Measurements from ENCODE around the gene TSPO. TPM values are rescaled to one million over a fixed set of nuclear protein-coding genes. Genes with fewer than 3 reads are reported as not detected.

The TSPO gene
- polyA plus RNA-seq, 3 donors = 491 to 2,663 (median 2,230) TPM

GRCh38 chr22:43203471-43203981, 52.2 kb downstream of the TSPO start:
- no peak overlapping the region for H2AFZ ChIP-seq (ENCODE audit: insufficient read depth, low read depth, low read length, poor library complexity, severe bottlenecking)
- H3K36me3 ChIP-seq (replicated peaks in 1 of 2; ENCODE audit: control insufficient read depth in 1 of 2, insufficient read depth in 2 of 2, low read length in 2 of 2) = no peaks in the 10 kb centered on the region
- H3K27me3 ChIP-seq (ENCODE audit: control insufficient read depth in 2 of 2, insufficient read depth in 2 of 2, low read length in 2 of 2) = no peaks in the 10 kb centered on the region
- Mint-ChIP-seq H3K27ac (no peak overlapping the region), H3K27me3 (ENCODE audit: low read depth in 3 of 3) (peaks cover 2 to 11% (median 3%) of the 10 kb centered on the region in 3 donors), H3K9me3 (peaks cover 0 to 4% (median 0%) of the 10 kb centered on the region in 7 donors), H3K4me1 (peaks cover 2% of the 10 kb centered on the region), H3K36me3 (no peaks in the 10 kb centered on the region), H3K4me3 (no peak overlapping the region)
- intact Hi-C loops (cut with micrococcal nuclease) = no loop called here
- H3K4me3 ChIP-seq (replicated peaks in 1 of 3; ENCODE audit: low read depth in 2 of 3, low read length in 3 of 3) = no peak overlapping the region
- no peaks in the 10 kb centered on the region for H3K79me2 ChIP-seq (ENCODE audit: insufficient read depth, low read length)
- H3K9me3 ChIP-seq (replicated peaks in 1 of 2; ENCODE audit: control insufficient read depth in 1 of 2, insufficient read depth in 1 of 2, low read length in 2 of 2) = no peaks in the 10 kb centered on the region
- 97% methylated on average over 9 of the region's 20 CpGs for WGBS (ENCODE audit: insufficient coverage)
- no peak overlapping the region for H3K9ac ChIP-seq (ENCODE audit: insufficient read depth, low read length, poor library complexity, severe bottlenecking)
- DNase-seq = no peak
- no peak overlapping the region for H3K4me2 ChIP-seq (replicated peaks; ENCODE audit: extremely low read depth, low read length, poor library complexity, severe bottlenecking)
- no peak for TF ChIP-seq CTCF (IDR thresholded peaks at IDR 0.05)
- H3K4me1 ChIP-seq (ENCODE audit: control insufficient read depth in 1 of 2, insufficient read depth in 2 of 2, low read length in 2 of 2) = no peaks in the 10 kb centered on the region
- H4K20me1 ChIP-seq (ENCODE audit: insufficient read depth, low read length) = no peaks in the 10 kb centered on the region
- no peak overlapping the region for H3K27ac ChIP-seq (ENCODE audit: low read depth in 1 of 2, low read length in 2 of 2)

- peaks cover 2% of the 10 kb centered on the region for H3K4me1 Mint-ChIP-seq
- H3K27me3 ChIP-seq (ENCODE audit: control insufficient read depth in 2 of 2, insufficient read depth in 2 of 2, low read length in 2 of 2) = no peaks in the 10 kb centered on the region
- H3K27ac ChIP-seq (ENCODE audit: low read depth in 1 of 2, low read length in 2 of 2) = no peak overlapping the region
- H3K4me3 Mint-ChIP-seq = no peak overlapping the region
- no peaks in the 10 kb centered on the region for H4K20me1 ChIP-seq (ENCODE audit: insufficient read depth, low read length)
- H3K9ac ChIP-seq (ENCODE audit: insufficient read depth, low read length, poor library complexity, severe bottlenecking) = no peak overlapping the region
- no peaks in the 10 kb centered on the region for H3K36me3 Mint-ChIP-seq
- no peaks in the 10 kb centered on the region for H3K4me1 ChIP-seq (ENCODE audit: control insufficient read depth in 1 of 2, insufficient read depth in 2 of 2, low read length in 2 of 2)
- H3K4me3 ChIP-seq (replicated peaks in 1 of 3; ENCODE audit: low read depth in 2 of 3, low read length in 3 of 3) = no peak overlapping the region
- WGBS (ENCODE audit: insufficient coverage) = 92% methylated on average over 5 of the region's 9 CpGs
- H3K9me3 ChIP-seq (replicated peaks in 1 of 2; ENCODE audit: control insufficient read depth in 1 of 2, insufficient read depth in 1 of 2, low read length in 2 of 2) = no peaks in the 10 kb centered on the region
- H3K27me3 Mint-ChIP-seq (ENCODE audit: low read depth in 3 of 3) = peaks cover 0 to 10% (median 2%) of the 10 kb centered on the region in 3 donors
- H2AFZ ChIP-seq (ENCODE audit: insufficient read depth, low read depth, low read length, poor library complexity, severe bottlenecking) = no peak overlapping the region
- H3K4me2 ChIP-seq (replicated peaks; ENCODE audit: extremely low read depth, low read length, poor library complexity, severe bottlenecking) = no peak overlapping the region
- no peak overlapping the region for H3K27ac Mint-ChIP-seq
- no peaks in the 10 kb centered on the region for H3K36me3 ChIP-seq (replicated peaks in 1 of 2; ENCODE audit: control insufficient read depth in 1 of 2, insufficient read depth in 2 of 2, low read length in 2 of 2)
- H3K79me2 ChIP-seq (ENCODE audit: insufficient read depth, low read length) = no peaks in the 10 kb centered on the region
- DNase-seq = no peak
- intact Hi-C loops (cut with micrococcal nuclease) = no loop called here
- H3K9me3 Mint-ChIP-seq = peaks cover 0 to 4% (median 0%) of the 10 kb centered on the region in 7 donors
- TF ChIP-seq CTCF (IDR thresholded peaks at IDR 0.05) = no peak
Measured at GRCh38 chr22:43205261-43205691, 53.9 kb downstream of the TSPO start.
